Effector memory CD8-positive, alpha-beta T cell (primary cell): ENCODE data around the gene CGB3.

Experiments
- ATAC-seq: fragments of 150-1000 bp; cut with Tn5 transposase; replicated peaks from 2 replicates; pipeline ENCODE4 v1.10.0; 2021; ENCODE audit warnings: mild to moderate bottlenecking, moderate library complexity
- DNase-seq, 3 experiments: peaks; one replicate each; pipeline ENCODE4 v3.0.0; 2021
- H3K27ac Mint-ChIP-seq, 2 donors: one replicate each; pipeline ENCODE4 v1.8.0; 2022; ENCODE audit warnings: mild to moderate bottlenecking in 2 of 2, mixed read lengths in 2 of 2, moderate library complexity in 2 of 2
- H3K27me3 Mint-ChIP-seq, 2 donors: one replicate each; pipeline ENCODE4 v1.8.0; 2022; ENCODE audit warnings: mixed read lengths in 2 of 2
- H3K36me3 Mint-ChIP-seq: one replicate; pipeline ENCODE4 v1.8.0; 2022; ENCODE audit warnings: mild to moderate bottlenecking, moderate library complexity, mixed read lengths; ENCODE audit not compliant: insufficient read depth
- H3K4me1 Mint-ChIP-seq, 2 donors: one replicate each; pipeline ENCODE4 v1.8.0; 2022; ENCODE audit warnings: low read depth in 2 of 2, mixed read lengths in 2 of 2
- H3K4me3 Mint-ChIP-seq, 2 donors: one replicate each; pipeline ENCODE4 v1.8.0; 2022; ENCODE audit warnings: mild to moderate bottlenecking in 2 of 2, mixed read lengths in 2 of 2, moderate library complexity in 2 of 2
- H3K9me3 Mint-ChIP-seq, 2 donors: one replicate each; pipeline ENCODE4 v1.8.0; 2022; ENCODE audit warnings: mixed read lengths in 2 of 2

CGB3 gene

DNA sequence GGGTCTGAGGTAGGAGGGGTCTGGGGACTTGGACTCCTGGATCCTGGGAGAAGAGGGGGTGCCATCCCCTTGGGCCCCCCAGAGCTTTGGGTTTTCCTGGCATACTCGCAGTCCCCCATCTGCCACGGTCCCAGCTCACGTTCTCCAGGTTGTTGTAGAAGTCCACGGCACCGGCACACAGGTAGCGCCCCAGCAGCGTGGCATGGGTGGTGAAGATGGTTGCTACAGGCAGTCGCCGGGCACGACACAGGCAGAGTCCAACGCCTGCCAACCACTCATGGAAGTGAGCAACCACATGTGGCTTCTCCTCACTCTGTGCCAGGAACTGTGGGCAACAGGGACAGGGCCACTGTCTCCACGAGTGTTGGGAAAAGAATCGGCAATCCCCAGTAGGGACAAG, 38.4 kb downstream of the CGB3 start:
- no peak for ATAC-seq
- Mint-ChIP-seq H3K4me3 (no peak overlapping the region), H3K4me1 (peaks cover 3 to 4% of the 10 kb centered on the region in 2 donors), H3K27ac (no peak overlapping the region), H3K36me3 (peaks cover 15% of the 10 kb centered on the region), H3K27me3 (no peaks in the 10 kb centered on the region), H3K9me3 (no peaks in the 10 kb centered on the region)
- no peak for DNase-seq

DNA sequence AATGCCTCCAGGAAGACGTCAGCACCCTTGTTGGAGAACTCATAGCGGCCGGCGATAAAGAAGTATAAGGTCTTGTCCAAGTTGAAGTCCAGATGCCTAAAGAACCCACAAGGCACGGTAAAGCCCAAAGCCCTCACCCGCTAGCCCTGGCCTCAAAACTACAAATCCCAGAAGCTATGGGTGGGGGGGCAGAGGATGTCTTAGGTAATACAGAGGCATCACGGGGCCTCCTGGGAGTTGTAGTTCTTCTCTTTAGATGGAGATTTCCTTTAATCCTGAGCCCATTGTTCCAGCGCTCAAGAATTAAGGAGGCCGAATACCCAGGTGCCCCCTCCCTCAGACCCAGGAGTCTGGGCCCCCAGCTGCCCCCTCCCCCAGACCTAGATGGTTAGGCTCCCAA, 41.9 kb downstream of the CGB3 start:
- no peaks in the 10 kb centered on the region for H3K4me1 Mint-ChIP-seq
- H3K27me3 Mint-ChIP-seq = no peaks in the 10 kb centered on the region
- ATAC-seq (no peak), DNase-seq (no peak)
- H3K36me3 Mint-ChIP-seq = peaks cover 19% of the 10 kb centered on the region
- no peak overlapping the region for H3K4me3 Mint-ChIP-seq
- H3K9me3 Mint-ChIP-seq = no peaks in the 10 kb centered on the region
- peak overlapping the region in 1 of 2 donors; percentile 70 for H3K27ac Mint-ChIP-seq

- peaks cover 23% of the 10 kb centered on the region for H3K36me3 Mint-ChIP-seq
These were observed 47.1 kb downstream of the CGB3 start for GRCh38 chr19:48977061-48977460.

GRCh38 chr19:48975947-48976847, 47.9 kb downstream of the CGB3 start:
- Mint-ChIP-seq H3K9me3 (no peaks in the 10 kb centered on the region), H3K27me3 (no peaks in the 10 kb centered on the region), H3K4me3 (no peak overlapping the region), H3K36me3 (peaks cover 24% of the 10 kb centered on the region), H3K4me1 (peaks cover 0 to 1% of the 10 kb centered on the region in 2 donors), H3K27ac (no peak overlapping the region)
- DNase-seq (peak in 1 of 3 experiments; percentile 31), ATAC-seq (peak; percentile 76)

More at GRCh38 chr19:48977061-48977460, 47.1 kb downstream of the CGB3 start:
- Mint-ChIP-seq H3K27ac (no peak overlapping the region), H3K4me3 (no peak overlapping the region), H3K27me3 (no peaks in the 10 kb centered on the region), H3K9me3 (no peaks in the 10 kb centered on the region), H3K4me1 (no peaks in the 10 kb centered on the region)
- ATAC-seq (no peak), DNase-seq (no peak)
